GM12892 (cell line): Measurements from ENCODE around the gene SOX13.
"Not testable (repeated sequence)": the region's sequence is repeated elsewhere in the genome, so short reads cannot be mapped to it uniquely, and the experiment has no call there.

Experiments used
- DNase-seq: peaks from one replicate; pipeline ENCODE4 v3.0.0; 2011; ENCODE audit not compliant: insufficient read length
- FAIRE-seq: peaks from 2 replicates; lab custom pipeline; 2011; peaks lifted over from hg19 to GRCh38; lab: Jason Lieb, UNC
- POLR2A ChIP-seq: IDR thresholded peaks from 2 replicates; pipeline ENCODE4 v1.6.1; 2011; ENCODE audit warnings: low read depth, low read length, control low read depth
- POLR2AphosphoS5 ChIP-seq: IDR thresholded peaks from 2 replicates; pipeline ENCODE4 v1.6.1; 2011; ENCODE audit warnings: low read depth, low read length, control low read depth
- TAF1 ChIP-seq: IDR thresholded peaks from 2 replicates; pipeline ENCODE4 v1.6.1; 2011; ENCODE audit warnings: low read depth, mild to moderate bottlenecking, control low read depth, low read length, borderline replicate concordance

The SOX13 gene

GRCh38 chr1:204080163-204080903 is 7.4 kb downstream of the SOX13 start:
- DNase-seq: no peak
- TF ChIP-seq TAF1: no peak
- no peak for FAIRE-seq

GRCh38 chr1:204081164-204081790 is 8.4 kb downstream of the SOX13 start:
- TF ChIP-seq TAF1 (no peak), POLR2A (no peak), POLR2AphosphoS5 (no peak)
- DNase-seq (no peak), FAIRE-seq (no peak)

- TF ChIP-seq POLR2A: no peak
- TF ChIP-seq TAF1: no peak
- no peak for TF ChIP-seq POLR2AphosphoS5
- DNase-seq (no peak), FAIRE-seq (no peak)
Observed at GRCh38 chr1:204081791-204082513, 9.0 kb downstream of the SOX13 start.

- DNase-seq (no peak), FAIRE-seq (no peak)
- TF ChIP-seq POLR2A: no peak
- no peak for TF ChIP-seq POLR2AphosphoS5
- TF ChIP-seq TAF1: no peak
Observed at GRCh38 chr1:204083491-204083890, 10.6 kb downstream of the SOX13 start.

- TF ChIP-seq POLR2A: no peak
- TF ChIP-seq POLR2AphosphoS5: no peak
- TF ChIP-seq TAF1: no peak
- DNase-seq (no peak), FAIRE-seq (no peak)
Observed at GRCh38 chr1:204084247-204084772, 11.4 kb downstream of the SOX13 start.

GRCh38 chr1:204085876-204086275 is 13.0 kb downstream of the SOX13 start:
- DNase-seq (no peak), FAIRE-seq (no peak)
- TF ChIP-seq TAF1 (no peak), POLR2A (no peak), POLR2AphosphoS5 (no peak)

- DNase-seq: no peak
- no peak for TF ChIP-seq POLR2AphosphoS5
- TF ChIP-seq TAF1: no peak
- TF ChIP-seq POLR2A: no peak
- no peak for FAIRE-seq
Observed at GRCh38 chr1:204087181-204087892, 14.4 kb downstream of the SOX13 start.

- FAIRE-seq (no peak), DNase-seq (no peak)
- TF ChIP-seq POLR2AphosphoS5 (no peak), TAF1 (no peak), POLR2A (no peak)
Observed at GRCh38 chr1:204087893-204088528, 15.1 kb downstream of the SOX13 start.

- TF ChIP-seq POLR2A (no peak), POLR2AphosphoS5 (no peak), TAF1 (no peak)
- FAIRE-seq: no peak
Observed at GRCh38 chr1:204088596-204088995, 15.7 kb downstream of the SOX13 start.

GRCh38 chr1:204089044-204089751 is 16.3 kb downstream of the SOX13 start:
- no peak for FAIRE-seq
- no peak for TF ChIP-seq POLR2A
- no peak for TF ChIP-seq POLR2AphosphoS5
- no peak for TF ChIP-seq TAF1
- no peak for DNase-seq

More at GRCh38 chr1:204088596-204088995, 15.7 kb downstream of the SOX13 start:
- DNase-seq: no peak

GRCh38 chr1:204090132-204090531 is 17.2 kb downstream of the SOX13 start:
- not testable (repeated sequence) for DNase-seq, FAIRE-seq
